Measurements from ENCODE around the gene FUNDC1.

FUNDC1 gene

GRCh38 chrX:44484607-44485146, 58.0 kb downstream of the FUNDC1 start:
- in situ Hi-C loops (cut with HindIII; ENCODE audit: low pct_ligation_motif_present, low pct_unique_long_range_greater_than_20kb, low sequenced_read_pairs) = no loop called here
- DNase-seq = no peak

GRCh38 chrX:44483965-44484606, 58.6 kb downstream of the FUNDC1 start:
- DNase-seq = no peak
- in situ Hi-C loops (cut with HindIII; ENCODE audit: low pct_ligation_motif_present, low pct_unique_long_range_greater_than_20kb, low sequenced_read_pairs) = no loop called here

- in situ Hi-C loops (cut with HindIII; ENCODE audit: low pct_ligation_motif_present, low pct_unique_long_range_greater_than_20kb, low sequenced_read_pairs) = no loop called here
Measured at GRCh38 chrX:44482575-44482974, 60.1 kb downstream of the FUNDC1 start.

GRCh38 chrX:44480591-44480990, 62.1 kb downstream of the FUNDC1 start:
- peak; percentile 0 for DNase-seq
- in situ Hi-C loops (cut with HindIII; ENCODE audit: low pct_ligation_motif_present, low pct_unique_long_range_greater_than_20kb, low sequenced_read_pairs) = no loop called here

More at GRCh38 chrX:44482575-44482974, 60.1 kb downstream of the FUNDC1 start:
- DNase-seq = no peak

- no peak for DNase-seq
- in situ Hi-C loops (cut with HindIII; ENCODE audit: low pct_ligation_motif_present, low pct_unique_long_range_greater_than_20kb, low sequenced_read_pairs) = no loop called here
Measured at GRCh38 chrX:44474410-44474809, 68.2 kb downstream of the FUNDC1 start.
